Measurements from ENCODE around the gene DNAJC8. TPM values are rescaled to one million over a fixed set of nuclear protein-coding genes. Genes with fewer than 3 reads are reported as not detected.

DNAJC8 gene
- total and polyA plus RNA-seq, 2 of the 4 experiments (the other 2 are of a cell fraction) = 53.6 to 81.0 TPM

GRCh38 chr1:28178690-28179485, 53.9 kb downstream of the DNAJC8 start (continued):
- TF ChIP-seq CEBPB (IDR thresholded peaks at IDR 0.05; ENCODE audit: low read depth, low read length) (no peak), ELK1 (IDR thresholded peaks at IDR 0.05; ENCODE audit: borderline replicate concordance, low read depth, low read length) (no peak), MAZ (IDR thresholded peaks at IDR 0.05; ENCODE audit: borderline replicate concordance, low read depth, low read length) (no peak), NFE2L2 (IDR thresholded peaks at IDR 0.05; ENCODE audit: low read depth, low read length) (no peak)
